ENCODE data around the gene LUZP1.

GRCh38 chr1:23051290-23051909 is 117.3 kb downstream of the LUZP1 start:
- no peak for TF ChIP-seq EP300 (IDR thresholded peaks at IDR 0.05)
- TF ChIP-seq, protein P1, sequence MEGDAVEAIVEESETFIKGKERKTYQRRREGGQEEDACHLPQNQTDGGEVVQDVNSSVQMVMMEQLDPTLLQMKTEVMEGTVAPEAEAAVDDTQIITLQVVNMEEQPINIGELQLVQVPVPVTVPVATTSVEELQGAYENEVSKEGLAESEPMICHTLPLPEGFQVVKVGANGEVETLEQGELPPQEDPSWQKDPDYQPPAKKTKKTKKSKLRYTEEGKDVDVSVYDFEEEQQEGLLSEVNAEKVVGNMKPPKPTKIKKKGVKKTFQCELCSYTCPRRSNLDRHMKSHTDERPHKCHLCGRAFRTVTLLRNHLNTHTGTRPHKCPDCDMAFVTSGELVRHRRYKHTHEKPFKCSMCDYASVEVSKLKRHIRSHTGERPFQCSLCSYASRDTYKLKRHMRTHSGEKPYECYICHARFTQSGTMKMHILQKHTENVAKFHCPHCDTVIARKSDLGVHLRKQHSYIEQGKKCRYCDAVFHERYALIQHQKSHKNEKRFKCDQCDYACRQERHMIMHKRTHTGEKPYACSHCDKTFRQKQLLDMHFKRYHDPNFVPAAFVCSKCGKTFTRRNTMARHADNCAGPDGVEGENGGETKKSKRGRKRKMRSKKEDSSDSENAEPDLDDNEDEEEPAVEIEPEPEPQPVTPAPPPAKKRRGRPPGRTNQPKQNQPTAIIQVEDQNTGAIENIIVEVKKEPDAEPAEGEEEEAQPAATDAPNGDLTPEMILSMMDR (IDR thresholded peaks at IDR 0.05): no peak
- TF ChIP-seq POLR2A (IDR thresholded peaks at IDR 0.05): no peak
- no peak for TF ChIP-seq POLR2AphosphoS5 (IDR thresholded peaks at IDR 0.05)

Measured in gastroesophageal sphincter (tissue), 3 donors.